ENCODE measurements around the gene SPTBN2.

GRCh38 chr11:66636411-66636810, 92.6 kb downstream of the SPTBN2 start:
- no peak for TF ChIP-seq CTCF (IDR thresholded peaks at IDR 0.05)
- no peak for TF ChIP-seq POLR2A (IDR thresholded peaks at IDR 0.05)

All from vagina (tissue), 2 donors.